ENCODE measurements around the gene CDKN2A.

Gene CDKN2A

GRCh38 chr9:21972361-21972760, 21.8 kb downstream of the CDKN2A start:
- peak overlapping the region; percentile 16 for H3K4me2 ChIP-seq (ENCODE audit: low read depth, low read length, poor library complexity, severe bottlenecking)
- no peaks in the 10 kb centered on the region for H3K79me2 ChIP-seq (ENCODE audit: insufficient read depth, low read length)
- no peaks in the 10 kb centered on the region for H3K9me2 ChIP-seq (replicated peaks; ENCODE audit: low read depth, low read length)
- TF ChIP-seq CTCF (conservative IDR thresholded peaks at IDR 0.05; ENCODE audit: low read length) (no peak), EZH2phosphoT487 (IDR thresholded peaks at IDR 0.05; ENCODE audit: borderline replicate concordance) (no peak)
- H3F3A ChIP-seq (ENCODE audit: low read depth): no peaks in the 10 kb centered on the region
- no peaks in the 10 kb centered on the region for H3K9me3 ChIP-seq (ENCODE audit: insufficient read depth, low read depth, low read length)
- H4K20me1 ChIP-seq (ENCODE audit: insufficient read depth, low read length, poor library complexity, severe bottlenecking): no peaks in the 10 kb centered on the region
- H3K36me3 ChIP-seq (ENCODE audit: insufficient read depth, low read length): peaks cover 9% of the 10 kb centered on the region; the same call in 1 of the 2 replicates
- H3K4me1 ChIP-seq (ENCODE audit: insufficient read depth, low read length, poor library complexity, severe bottlenecking): no peaks in the 10 kb centered on the region
- no peak overlapping the region for H2AFZ ChIP-seq (ENCODE audit: low read length)
- no peaks in the 10 kb centered on the region for H3K27me3 ChIP-seq (ENCODE audit: insufficient read depth, low read length, poor library complexity, severe bottlenecking)
- H3K9ac ChIP-seq (ENCODE audit: low read depth, low read length, poor library complexity, severe bottlenecking): no peak overlapping the region
- no peak overlapping the region for H3K4me3 ChIP-seq (ENCODE audit: low read length, poor library complexity, severe bottlenecking)

- no peak overlapping the region for H2AFZ ChIP-seq (ENCODE audit: low read length)
- H3K36me3 ChIP-seq (ENCODE audit: insufficient read depth, low read length): peaks cover 9% of the 10 kb centered on the region; the same call in 1 of the 2 replicates
- no peak overlapping the region for H3K4me2 ChIP-seq (ENCODE audit: low read depth, low read length, poor library complexity, severe bottlenecking)
- H3K4me1 ChIP-seq (ENCODE audit: insufficient read depth, low read length, poor library complexity, severe bottlenecking): no peaks in the 10 kb centered on the region
- H3K79me2 ChIP-seq (ENCODE audit: insufficient read depth, low read length): no peaks in the 10 kb centered on the region
- H3F3A ChIP-seq (ENCODE audit: low read depth): no peaks in the 10 kb centered on the region
- no peaks in the 10 kb centered on the region for H4K20me1 ChIP-seq (ENCODE audit: insufficient read depth, low read length, poor library complexity, severe bottlenecking)
- H3K4me3 ChIP-seq (ENCODE audit: low read length, poor library complexity, severe bottlenecking): no peak overlapping the region
- no peaks in the 10 kb centered on the region for H3K27me3 ChIP-seq (ENCODE audit: insufficient read depth, low read length, poor library complexity, severe bottlenecking)
- no peaks in the 10 kb centered on the region for H3K9me3 ChIP-seq (ENCODE audit: insufficient read depth, low read depth, low read length)
- TF ChIP-seq EZH2phosphoT487 (IDR thresholded peaks at IDR 0.05; ENCODE audit: borderline replicate concordance) (no peak), CTCF (conservative IDR thresholded peaks at IDR 0.05; ENCODE audit: low read length) (no peak)
- no peaks in the 10 kb centered on the region for H3K9me2 ChIP-seq (replicated peaks; ENCODE audit: low read depth, low read length)
- no peak overlapping the region for H3K9ac ChIP-seq (ENCODE audit: low read depth, low read length, poor library complexity, severe bottlenecking)
Measured at GRCh38 chr9:21970800-21971640, 23.2 kb downstream of the CDKN2A start.

- Histone ChIP-seq H3K4me2 (ENCODE audit: low read depth, low read length, poor library complexity, severe bottlenecking) (no peak overlapping the region), H3K4me3 (ENCODE audit: low read length, poor library complexity, severe bottlenecking) (no peak overlapping the region), H3K4me1 (ENCODE audit: insufficient read depth, low read length, poor library complexity, severe bottlenecking) (no peaks in the 10 kb centered on the region), H3K9ac (ENCODE audit: low read depth, low read length, poor library complexity, severe bottlenecking) (no peak overlapping the region), H3K9me2 (replicated peaks; ENCODE audit: low read depth, low read length) (no peaks in the 10 kb centered on the region), H3K9me3 (ENCODE audit: insufficient read depth, low read depth, low read length) (no peaks in the 10 kb centered on the region), H3K79me2 (ENCODE audit: insufficient read depth, low read length) (no peaks in the 10 kb centered on the region), H3K36me3 (ENCODE audit: insufficient read depth, low read length) (peaks cover 9% of the 10 kb centered on the region; the same call in 1 of the 2 replicates), H2AFZ (ENCODE audit: low read length) (no peak overlapping the region), H3F3A (ENCODE audit: low read depth) (no peaks in the 10 kb centered on the region), H4K20me1 (ENCODE audit: insufficient read depth, low read length, poor library complexity, severe bottlenecking) (no peaks in the 10 kb centered on the region), H3K27me3 (ENCODE audit: insufficient read depth, low read length, poor library complexity, severe bottlenecking) (no peaks in the 10 kb centered on the region)
- TF ChIP-seq CTCF (conservative IDR thresholded peaks at IDR 0.05; ENCODE audit: low read length) (no peak), EZH2phosphoT487 (IDR thresholded peaks at IDR 0.05; ENCODE audit: borderline replicate concordance) (no peak)
Measured at GRCh38 chr9:21969951-21970799, 24.0 kb downstream of the CDKN2A start.

Data from Loucy (cell line).